ENCODE results near the gene PXMP2. TPM values are rescaled to one million over a fixed set of nuclear protein-coding genes. Genes with fewer than 3 reads are reported as not detected.
A peak's percentile ranks its signal among the peaks of the same experiment; 100 is the strongest.
"Not testable (repeated sequence)": the region's sequence is repeated elsewhere in the genome, so short reads cannot be mapped to it uniquely, and the experiment has no call there.

Gene PXMP2
- total RNA-seq, 2 donors from 2014 or later: 7.1 to 8.1 TPM

GRCh38 chr12:132669166-132669879 is 18.1 kb upstream of the PXMP2 start:
- H3K4me3 Mint-ChIP-seq: no peak overlapping the region
- H3K36me3 Mint-ChIP-seq (ENCODE audit: low read depth): peaks cover 97% of the 10 kb centered on the region
- H3K9me3 Mint-ChIP-seq: no peaks in the 10 kb centered on the region
- peaks cover 3% of the 10 kb centered on the region for H3K4me1 Mint-ChIP-seq
- no peak overlapping the region for H3K27ac Mint-ChIP-seq
- no peak for ATAC-seq (replicated peaks)
- H3K27me3 Mint-ChIP-seq: no peaks in the 10 kb centered on the region

- peaks cover 97% of the 10 kb centered on the region for H3K36me3 Mint-ChIP-seq (ENCODE audit: low read depth)
Observed at GRCh38 chr12:132672116-132672515, 15.3 kb upstream of the PXMP2 start.

GRCh38 chr12:132672678-132673077 is 14.7 kb upstream of the PXMP2 start:
- no peak for ATAC-seq (replicated peaks)
- H3K4me3 Mint-ChIP-seq: no peak overlapping the region
- peaks cover 97% of the 10 kb centered on the region for H3K36me3 Mint-ChIP-seq (ENCODE audit: low read depth)
- H3K9me3 Mint-ChIP-seq: no peaks in the 10 kb centered on the region
- peaks cover 3% of the 10 kb centered on the region for H3K4me1 Mint-ChIP-seq
- no peaks in the 10 kb centered on the region for H3K27me3 Mint-ChIP-seq
- H3K27ac Mint-ChIP-seq: peak overlapping the region; percentile 63

More at GRCh38 chr12:132672116-132672515, 15.3 kb upstream of the PXMP2 start:
- no peaks in the 10 kb centered on the region for H3K9me3 Mint-ChIP-seq
- H3K4me1 Mint-ChIP-seq: peaks cover 3% of the 10 kb centered on the region
- no peak for ATAC-seq (replicated peaks)
- no peaks in the 10 kb centered on the region for H3K27me3 Mint-ChIP-seq
- H3K4me3 Mint-ChIP-seq: no peak overlapping the region
- H3K27ac Mint-ChIP-seq: peak overlapping the region; percentile 72

GRCh38 chr12:132673288-132674179 is 13.9 kb upstream of the PXMP2 start:
- H3K27me3 Mint-ChIP-seq: no peaks in the 10 kb centered on the region
- ATAC-seq (replicated peaks): no peak
- H3K27ac Mint-ChIP-seq: peak overlapping the region; percentile 63
- no peak overlapping the region for H3K4me3 Mint-ChIP-seq
- H3K36me3 Mint-ChIP-seq (ENCODE audit: low read depth): peaks cover 97% of the 10 kb centered on the region
- peaks cover 3% of the 10 kb centered on the region for H3K4me1 Mint-ChIP-seq
- no peaks in the 10 kb centered on the region for H3K9me3 Mint-ChIP-seq

GRCh38 chr12:132674561-132674960 is 12.8 kb upstream of the PXMP2 start:
- H3K4me3 Mint-ChIP-seq: no peak overlapping the region
- no peaks in the 10 kb centered on the region for H3K27me3 Mint-ChIP-seq
- peaks cover 97% of the 10 kb centered on the region for H3K36me3 Mint-ChIP-seq (ENCODE audit: low read depth)
- ATAC-seq (replicated peaks): no peak
- H3K9me3 Mint-ChIP-seq: no peaks in the 10 kb centered on the region
- no peak overlapping the region for H3K27ac Mint-ChIP-seq
- peaks cover 3% of the 10 kb centered on the region for H3K4me1 Mint-ChIP-seq

- no peaks in the 10 kb centered on the region for H3K27me3 Mint-ChIP-seq
- no peaks in the 10 kb centered on the region for H3K9me3 Mint-ChIP-seq
- no peak overlapping the region for H3K4me3 Mint-ChIP-seq
- H3K27ac Mint-ChIP-seq: no peak overlapping the region
- ATAC-seq (replicated peaks): no peak
- H3K36me3 Mint-ChIP-seq (ENCODE audit: low read depth): peaks cover 100% of the 10 kb centered on the region
- peaks cover 3% of the 10 kb centered on the region for H3K4me1 Mint-ChIP-seq
Observed at GRCh38 chr12:132675757-132676432, 11.5 kb upstream of the PXMP2 start.

- Mint-ChIP-seq H3K4me3 (no peak overlapping the region), H3K27ac (no peak overlapping the region), H3K4me1 (no peaks in the 10 kb centered on the region), H3K9me3 (no peaks in the 10 kb centered on the region), H3K27me3 (no peaks in the 10 kb centered on the region), H3K36me3 (ENCODE audit: low read depth) (peaks cover 85% of the 10 kb centered on the region)
- no peak for ATAC-seq (replicated peaks)
Observed at GRCh38 chr12:132677492-132677891, 9.9 kb upstream of the PXMP2 start.

GRCh38 chr12:132685400-132685799 is 2.0 kb upstream of the PXMP2 start:
- H3K4me3 Mint-ChIP-seq: peak overlapping the region; percentile 66
- H3K9me3 Mint-ChIP-seq: no peaks in the 10 kb centered on the region
- H3K36me3 Mint-ChIP-seq (ENCODE audit: low read depth): peaks cover 16% of the 10 kb centered on the region

GRCh38 chr12:132686825-132687210 is 569 bp upstream of the PXMP2 start:
- H3K9me3 Mint-ChIP-seq: no peaks in the 10 kb centered on the region
- H3K4me3 Mint-ChIP-seq: peak overlapping the region; percentile 66
- H3K4me1 Mint-ChIP-seq: peaks cover 7% of the 10 kb centered on the region
- no peaks in the 10 kb centered on the region for H3K27me3 Mint-ChIP-seq
- H3K27ac Mint-ChIP-seq: peak overlapping the region; percentile 25
- peaks cover 14% of the 10 kb centered on the region for H3K36me3 Mint-ChIP-seq (ENCODE audit: low read depth)
- ATAC-seq (replicated peaks): peak; percentile 14

More at GRCh38 chr12:132685400-132685799, 2.0 kb upstream of the PXMP2 start:
- ATAC-seq (replicated peaks): no peak
- Mint-ChIP-seq H3K4me1 (peaks cover 7% of the 10 kb centered on the region), H3K27me3 (no peaks in the 10 kb centered on the region), H3K27ac (peak overlapping the region; percentile 56)

- Mint-ChIP-seq H3K27me3 (no peaks in the 10 kb centered on the region), H3K36me3 (ENCODE audit: low read depth) (peaks cover 14% of the 10 kb centered on the region), H3K9me3 (no peaks in the 10 kb centered on the region), H3K4me3 (peak overlapping the region; percentile 23), H3K27ac (no peak overlapping the region), H3K4me1 (peaks cover 7% of the 10 kb centered on the region)
- ATAC-seq (replicated peaks): no peak
Observed at GRCh38 chr12:132689227-132689626, 1.8 kb downstream of the PXMP2 start.

GRCh38 chr12:132690112-132690511 is 2.7 kb downstream of the PXMP2 start:
- no peak overlapping the region for H3K4me3 Mint-ChIP-seq

GRCh38 chr12:132692030-132692429 is 4.6 kb downstream of the PXMP2 start:
- not testable (repeated sequence) for H3K27me3 Mint-ChIP-seq; H3K27ac Mint-ChIP-seq; ATAC-seq (replicated peaks); H3K4me1 Mint-ChIP-seq; H3K9me3 Mint-ChIP-seq; H3K4me3 Mint-ChIP-seq
- H3K36me3 Mint-ChIP-seq (ENCODE audit: low read depth): peaks cover 14% of the 10 kb centered on the region

More at GRCh38 chr12:132690112-132690511, 2.7 kb downstream of the PXMP2 start:
- peaks cover 14% of the 10 kb centered on the region for H3K36me3 Mint-ChIP-seq (ENCODE audit: low read depth)
- no peaks in the 10 kb centered on the region for H3K9me3 Mint-ChIP-seq
- no peak overlapping the region for H3K27ac Mint-ChIP-seq
- no peaks in the 10 kb centered on the region for H3K27me3 Mint-ChIP-seq
- peaks cover 4% of the 10 kb centered on the region for H3K4me1 Mint-ChIP-seq
- ATAC-seq (replicated peaks): no peak

- H3K4me3 Mint-ChIP-seq; H3K9me3 Mint-ChIP-seq; H3K4me1 Mint-ChIP-seq; H3K27ac Mint-ChIP-seq; ATAC-seq (replicated peaks); H3K27me3 Mint-ChIP-seq: not testable (repeated sequence)
- H3K36me3 Mint-ChIP-seq (ENCODE audit: low read depth): peaks cover 37% of the 10 kb centered on the region
Observed at GRCh38 chr12:132694888-132695287, 7.5 kb downstream of the PXMP2 start.

- Mint-ChIP-seq H3K27me3 (no peaks in the 10 kb centered on the region), H3K9me3 (no peaks in the 10 kb centered on the region), H3K4me3 (no peak overlapping the region), H3K4me1 (no peaks in the 10 kb centered on the region), H3K36me3 (ENCODE audit: low read depth) (peaks cover 42% of the 10 kb centered on the region), H3K27ac (no peak overlapping the region)
- no peak for ATAC-seq (replicated peaks)
Observed at GRCh38 chr12:132695431-132695830, 8.0 kb downstream of the PXMP2 start.

Data from activated T-helper 17 cell treated with anti-CD3 and anti-CD28 coated beads, Interleukin-2, amount 50 U/mL, for 72 hours (primary cell).